Frontal cortex (tissue), 4 donors: Measurements from ENCODE around the gene C17orf107. TPM values are rescaled to one million over a fixed set of nuclear protein-coding genes. Genes with fewer than 3 reads are reported as not detected.

Experiments
- DNase-seq, 2 donors: peaks; one replicate each; pipeline ENCODE4 v3.0.0; 2012; ENCODE audit warnings: low spot score in 2 of 2
- FAIRE-seq: peaks from 2 replicates; lab custom pipeline; 2012; peaks lifted over from hg19 to GRCh38; lab: Jason Lieb, UNC
- total RNA-seq: library from RNA; depleted of rRNA; stranded (reverse); fragments of >200 nt; gene quantifications from one replicate; pipeline ENCODE4 v1.2.3, GENCODE V29; 2014
- donor health status: control.
- donor health status: control.
- donor health status: control.

C17orf107 gene
- total RNA-seq, 1 donor from 2014 or later, result 2.4 TPM

DNA sequence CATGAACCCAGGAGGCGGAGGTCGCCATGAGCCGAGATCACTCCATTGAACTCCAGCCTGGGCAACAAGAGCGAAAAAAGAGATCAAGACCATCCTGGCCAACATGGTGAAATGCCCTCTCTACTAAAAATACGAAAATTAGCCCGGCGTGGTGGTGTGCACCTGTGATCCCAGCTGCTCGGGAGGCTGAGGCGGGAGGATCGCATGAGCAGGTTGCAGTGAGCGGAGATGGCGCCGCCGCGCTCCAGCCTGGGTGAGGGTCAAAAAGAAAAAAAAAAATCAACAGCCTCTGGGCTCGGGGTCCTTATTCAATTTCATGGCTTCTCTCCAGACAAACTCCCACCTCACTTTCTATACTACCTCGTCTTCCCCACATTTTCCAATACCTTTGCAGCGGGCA is 29.5 kb downstream of the C17orf107 start:
- no peak for FAIRE-seq
- no peak for DNase-seq

GRCh38 chr17:4931963-4932362 is 32.6 kb downstream of the C17orf107 start, which contains the start of gene GP1BA:
Gene GP1BA (plus strand): TSS chr17:4932277. CDS start chr17:4932605, 328 bp downstream.
- FAIRE-seq (no peak), DNase-seq (no peak)

DNA sequence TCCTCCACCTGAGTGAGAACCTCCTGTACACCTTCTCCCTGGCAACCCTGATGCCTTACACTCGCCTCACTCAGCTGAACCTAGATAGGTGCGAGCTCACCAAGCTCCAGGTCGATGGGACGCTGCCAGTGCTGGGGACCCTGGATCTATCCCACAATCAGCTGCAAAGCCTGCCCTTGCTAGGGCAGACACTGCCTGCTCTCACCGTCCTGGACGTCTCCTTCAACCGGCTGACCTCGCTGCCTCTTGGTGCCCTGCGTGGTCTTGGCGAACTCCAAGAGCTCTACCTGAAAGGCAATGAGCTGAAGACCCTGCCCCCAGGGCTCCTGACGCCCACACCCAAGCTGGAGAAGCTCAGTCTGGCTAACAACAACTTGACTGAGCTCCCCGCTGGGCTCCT is 33.4 kb downstream of the C17orf107 start:
- DNase-seq, result no peak
- no peak for FAIRE-seq

DNA sequence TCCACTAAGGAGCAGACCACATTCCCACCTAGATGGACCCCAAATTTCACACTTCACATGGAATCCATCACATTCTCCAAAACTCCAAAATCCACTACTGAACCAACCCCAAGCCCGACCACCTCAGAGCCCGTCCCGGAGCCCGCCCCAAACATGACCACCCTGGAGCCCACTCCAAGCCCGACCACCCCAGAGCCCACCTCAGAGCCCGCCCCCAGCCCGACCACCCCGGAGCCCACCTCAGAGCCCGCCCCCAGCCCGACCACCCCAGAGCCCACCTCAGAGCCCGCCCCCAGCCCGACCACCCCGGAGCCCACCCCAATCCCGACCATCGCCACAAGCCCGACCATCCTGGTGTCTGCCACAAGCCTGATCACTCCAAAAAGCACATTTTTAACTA is 34.3 kb downstream of the C17orf107 start:
- DNase-seq (no peak), FAIRE-seq (no peak)

- FAIRE-seq (no peak), DNase-seq (no peak)
Observed at GRCh38 chr17:4934173-4934979, 35.0 kb downstream of the C17orf107 start.

DNA sequence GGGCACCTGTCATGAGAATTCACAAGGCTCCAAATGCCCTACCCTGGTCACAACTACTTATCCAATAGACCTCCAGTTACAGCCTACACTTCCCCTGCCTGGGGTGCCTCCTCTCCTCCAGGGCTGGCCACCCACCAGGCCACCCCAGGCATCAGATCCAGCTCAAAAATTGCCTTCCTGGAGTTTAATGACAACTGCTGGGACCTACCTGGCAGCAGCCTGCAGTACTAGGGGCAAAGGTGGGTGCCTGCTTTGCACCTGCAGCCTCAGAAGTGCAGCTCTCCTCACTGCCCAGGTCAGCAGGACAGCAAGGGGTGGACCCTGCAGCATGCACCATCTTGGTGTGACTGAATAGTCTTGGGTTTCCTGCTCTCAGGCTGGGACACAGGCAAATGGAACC is 36.3 kb downstream of the C17orf107 start:
- no peak for FAIRE-seq
- DNase-seq, result no peak

DNA sequence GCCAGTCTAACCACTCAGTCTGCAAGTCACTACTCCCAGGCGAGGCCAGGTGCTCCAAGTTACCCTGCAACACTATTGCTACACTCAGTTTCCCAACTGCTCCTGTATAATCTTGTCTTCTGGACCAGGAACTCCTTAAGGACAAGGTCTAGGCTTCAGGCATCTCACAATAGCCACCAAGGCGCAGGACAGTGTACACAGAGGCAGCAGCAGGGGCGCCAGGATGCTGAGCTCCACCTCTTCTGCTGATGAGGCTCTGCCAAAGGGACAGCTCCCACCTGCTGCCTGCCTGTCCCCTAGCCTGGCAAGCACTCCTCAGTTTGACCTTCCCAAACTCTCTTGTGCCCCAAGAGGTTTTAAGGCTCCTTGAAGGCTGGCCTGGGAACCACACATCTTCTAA is 37.1 kb downstream of the C17orf107 start:
- no peak for FAIRE-seq

GRCh38 chr17:4937553-4937952 is 38.2 kb downstream of the C17orf107 start:
- FAIRE-seq (no peak), DNase-seq (no peak)

More for the DNA sequence above, 37.1 kb downstream of the C17orf107 start:
- no peak for DNase-seq

DNA sequence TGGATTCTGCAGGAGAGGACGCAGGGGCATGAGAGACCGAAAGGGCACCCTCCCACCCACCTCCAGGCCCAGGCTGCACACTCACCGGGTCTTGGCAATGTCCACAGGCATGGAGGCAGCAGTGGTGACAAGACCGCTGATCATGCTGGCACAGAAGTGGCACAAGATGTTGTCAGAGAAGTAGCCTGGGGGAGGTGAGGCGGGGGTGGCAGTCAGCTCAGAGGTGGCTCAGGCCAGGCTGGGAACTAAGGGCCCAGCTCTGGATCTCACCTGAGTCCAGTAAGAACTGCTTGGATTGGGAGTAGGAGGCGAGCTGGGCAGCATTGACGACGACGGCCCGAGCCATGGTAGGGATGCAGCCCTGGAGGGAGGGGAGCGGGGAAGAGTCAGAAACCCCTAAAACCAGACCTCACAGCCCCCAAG is 38.7 kb downstream of the C17orf107 start:
- FAIRE-seq (no peak), DNase-seq (no peak)

- no peak for DNase-seq
- no peak for FAIRE-seq
Observed at GRCh38 chr17:4938688-4939545, 39.6 kb downstream of the C17orf107 start.

DNA sequence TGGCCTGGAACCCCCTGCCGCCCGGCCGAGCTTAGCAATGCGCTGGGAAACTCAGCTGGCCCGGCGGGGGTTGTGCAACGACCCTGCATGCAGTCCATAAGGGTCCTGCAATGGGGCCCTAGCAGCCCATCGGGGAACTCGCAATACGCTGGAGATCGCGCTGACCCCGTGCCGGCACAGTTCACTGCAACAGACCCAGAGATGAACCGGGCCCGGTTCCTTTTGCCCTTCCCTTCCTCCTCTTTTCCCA is 40.1 kb downstream of the C17orf107 start:
- no peak for FAIRE-seq
- DNase-seq, result no peak

- peak; percentile 98 to 99 for DNase-seq
- FAIRE-seq, result no peak
Observed at GRCh38 chr17:4939796-4940554, 40.6 kb downstream of the C17orf107 start, which contains the start of the genes RNF167 and SLC25A11. Gene RNF167 (plus strand): TSS chr17:4940268. CDS start chr17:4940910, 642 bp downstream. Gene SLC25A11 (minus strand): TSS chr17:4940046. CDS start chr17:4939910, 136 bp downstream.

DNA sequence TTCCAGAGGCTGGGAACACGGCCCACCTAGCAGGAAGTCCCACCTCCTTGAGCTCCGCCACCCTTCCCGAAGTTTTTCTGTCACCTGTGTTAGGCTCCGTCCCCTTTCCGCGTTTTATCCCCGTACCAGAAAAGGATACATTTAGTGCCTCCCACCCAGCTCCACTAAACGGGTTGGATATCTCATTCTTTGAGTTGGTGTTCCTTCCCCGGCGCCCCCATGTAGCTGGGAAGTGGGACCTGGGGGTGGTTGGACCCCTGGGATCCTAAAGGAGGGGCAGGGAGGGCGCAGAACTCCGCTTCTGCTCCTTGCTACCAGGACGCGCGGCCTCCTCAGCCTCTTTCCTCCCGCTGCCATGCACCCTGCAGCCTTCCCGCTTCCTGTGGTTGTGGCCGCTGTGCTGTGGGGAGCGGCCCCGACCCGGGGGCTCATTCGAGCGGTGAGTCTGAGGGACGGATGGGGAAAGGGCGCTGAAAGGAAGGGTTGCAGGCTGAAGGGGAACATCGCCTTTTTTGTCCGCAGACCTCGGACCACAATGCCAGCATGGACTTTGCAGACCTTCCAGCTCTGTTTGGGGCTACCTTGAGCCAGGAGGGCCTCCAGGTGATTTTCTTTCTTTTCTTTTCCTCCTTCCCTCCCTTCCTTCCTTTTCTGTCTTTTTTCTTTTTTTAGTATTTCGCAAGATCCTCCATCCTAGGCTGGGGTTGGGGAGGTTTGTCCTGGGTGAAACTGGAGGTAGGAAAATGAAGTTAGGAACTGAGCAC is 41.4 kb downstream of the C17orf107 start:
- DNase-seq (peak in 1 of 2 donors; percentile 90), FAIRE-seq (no peak)

DNA sequence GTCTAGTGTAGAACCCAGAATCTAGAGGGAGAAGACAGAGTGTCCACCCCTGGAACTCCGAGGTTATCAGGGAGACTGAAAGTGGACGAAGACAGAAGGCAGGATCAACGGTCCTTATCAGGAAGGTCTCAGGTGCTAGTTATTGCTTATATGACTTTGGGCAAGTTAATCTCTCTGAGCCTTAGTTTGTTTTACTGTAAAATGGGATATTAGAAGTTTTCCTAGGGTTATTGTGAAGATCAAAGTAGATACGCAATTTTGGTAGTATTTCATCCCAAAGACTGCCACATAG is 41.9 kb downstream of the C17orf107 start:
- FAIRE-seq, result no peak
- no peak for DNase-seq

GRCh38 chr17:4942760-4943508 is 43.6 kb downstream of the C17orf107 start:
- no peak for DNase-seq
- no peak for FAIRE-seq

- FAIRE-seq (no peak), DNase-seq (no peak)
Observed at GRCh38 chr17:4944163-4944553, 44.8 kb downstream of the C17orf107 start.

DNA sequence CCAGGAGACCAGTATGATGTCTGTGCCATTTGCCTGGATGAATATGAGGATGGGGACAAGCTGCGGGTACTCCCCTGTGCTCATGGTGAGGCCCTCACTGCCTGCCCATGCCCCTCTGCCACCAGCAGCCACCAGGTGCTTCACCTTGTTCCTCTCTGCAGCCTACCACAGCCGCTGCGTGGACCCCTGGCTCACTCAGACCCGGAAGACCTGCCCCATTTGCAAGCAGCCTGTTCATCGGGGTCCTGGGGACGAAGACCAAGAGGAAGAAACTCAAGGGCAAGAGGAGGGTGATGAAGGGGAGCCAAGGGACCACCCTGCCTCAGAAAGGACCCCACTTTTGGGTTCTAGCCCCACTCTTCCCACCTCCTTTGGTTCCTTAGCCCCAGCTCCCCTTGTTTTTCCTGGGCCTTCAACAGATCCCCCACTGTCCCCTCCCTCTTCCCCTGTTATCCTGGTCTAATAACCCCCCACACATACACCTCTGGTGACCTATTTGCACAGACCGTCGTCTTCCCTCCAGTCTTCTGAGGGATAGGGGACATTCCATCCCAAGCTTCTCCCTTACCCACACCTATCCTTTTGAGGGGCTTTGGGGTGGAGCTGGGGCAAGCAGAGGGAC is 45.3 kb downstream of the C17orf107 start:
- FAIRE-seq (no peak), DNase-seq (no peak)

DNA sequence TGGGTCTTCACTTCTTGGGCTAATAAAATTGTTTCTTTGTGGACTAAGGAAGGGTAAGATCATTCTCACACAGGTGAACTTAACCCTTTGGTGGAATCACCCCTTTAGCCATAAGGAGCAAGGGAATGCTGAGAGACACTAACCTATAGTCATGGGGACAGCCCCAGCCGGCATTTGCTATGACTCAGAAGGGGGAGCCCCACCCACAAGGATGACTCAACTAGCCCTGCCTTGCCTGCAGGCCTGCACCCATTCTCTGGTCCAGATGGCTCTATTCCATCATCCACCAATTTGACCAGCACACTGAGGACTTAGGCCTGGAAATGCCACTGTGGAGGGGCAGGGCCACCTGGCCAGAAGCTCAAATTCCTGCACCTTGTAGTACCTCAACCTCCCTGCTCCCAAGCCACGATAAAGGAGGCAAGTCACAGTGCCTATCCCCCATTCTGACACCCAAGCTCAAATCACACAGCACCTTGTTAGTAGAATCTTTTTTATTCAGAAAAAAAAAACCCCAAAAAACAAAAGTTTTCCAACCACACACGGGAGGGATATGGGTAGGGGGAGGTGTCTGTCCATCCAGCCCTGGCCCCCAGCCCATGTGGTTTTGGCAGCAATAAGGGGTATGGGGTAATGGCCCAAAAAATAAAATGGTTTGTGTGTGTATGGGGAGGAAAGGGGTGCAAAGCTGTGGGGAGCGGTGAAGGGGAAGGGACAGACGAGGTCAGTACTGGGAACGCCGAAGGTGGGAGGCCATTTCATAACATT is 46.0 kb downstream of the C17orf107 start:
- FAIRE-seq, result no peak
- DNase-seq, result peak in 1 of 2 donors; percentile 72
